Common myeloid progenitor, CD34-positive (primary cell): Measurements from ENCODE around the gene CSMD2.
A peak's percentile ranks its signal among the peaks of the same experiment; 100 is the strongest.

Experiments used
- CTCF ChIA-PET: fragments of 350-600 bp; sonication (Branson Sonifier 250); formaldehyde crosslinking; loops from one replicate; lab custom pipeline; 2021; ENCODE audit warnings: antibody characterized with exemption; lab: Charles Lee
- POLR2A ChIA-PET: fragments of 350-600 bp; sonication (Branson Sonifier 250); formaldehyde crosslinking; loops from one replicate; lab custom pipeline; 2021; ENCODE audit warnings: antibody characterized with exemption; lab: Charles Lee
- DNase-seq, 3 donors: peaks; one replicate each; pipeline versions ENCODE4 v3.0.0 to v3.0.0-alpha.2; 2013
- H3K27ac ChIP-seq, 2 experiments: 1 replicate in 1 of 2; 2 replicates in 1 of 2; pipeline ENCODE4 v1.7.0; 2013; ENCODE audit warnings: inconsistent platforms in 2 of 2, low read length in 2 of 2, mild to moderate bottlenecking in 2 of 2, low read depth in 1 of 2, moderate library complexity in 1 of 2; ENCODE audit not compliant: severe bottlenecking in 2 of 2, insufficient read depth in 1 of 2, poor library complexity in 1 of 2
- H3K27me3 ChIP-seq, 5 experiments: replicated peaks in 2 of 5; 1 replicate in 3 of 5; 2 replicates in 2 of 5; pipeline versions ENCODE4 v1.6.1 to v1.7.0; 2013; ENCODE audit warnings: low read length in 4 of 5, mild to moderate bottlenecking in 2 of 5, moderate library complexity in 2 of 5, inconsistent platforms in 1 of 5; ENCODE audit not compliant: insufficient read depth in 5 of 5, control insufficient read depth in 4 of 5
- H3K36me3 ChIP-seq, 4 experiments: 1 replicate in 2 of 4; 2 replicates in 2 of 4; pipeline versions ENCODE4 v1.6.1 to v1.7.0; 2013; ENCODE audit warnings: low read length in 3 of 4, control low read depth in 1 of 4, mild to moderate bottlenecking in 1 of 4; ENCODE audit not compliant: control insufficient read depth in 4 of 4, insufficient read depth in 4 of 4
- H3K4me1 ChIP-seq, 4 experiments: 1 replicate in 3 of 4; 2 replicates in 1 of 4; pipeline versions ENCODE4 v1.6.1 to v1.7.1; 2013; ENCODE audit warnings: low read length in 3 of 4, mild to moderate bottlenecking in 3 of 4, control low read depth in 1 of 4, inconsistent platforms in 1 of 4, moderate library complexity in 1 of 4; ENCODE audit not compliant: control insufficient read depth in 4 of 4, insufficient read depth in 4 of 4; ENCODE audit errors: control extremely low read depth in 1 of 4
- H3K4me3 ChIP-seq, 7 experiments: 1 replicate in 4 of 7; 2 replicates in 3 of 7; pipeline versions ENCODE4 v1.5.1 to v1.7.0; 2013; ENCODE audit warnings: mild to moderate bottlenecking in 7 of 7, low read length in 6 of 7, moderate library complexity in 6 of 7, inconsistent platforms in 2 of 7, low read depth in 2 of 7, control low read depth in 1 of 7; ENCODE audit not compliant: insufficient read depth in 4 of 7, control insufficient read depth in 1 of 7; ENCODE audit errors: extremely low read depth in 1 of 7
- H3K9me3 ChIP-seq, 5 experiments: 1 replicate in 4 of 5; 2 replicates in 1 of 5; pipeline versions ENCODE4 v1.6.1 to v1.7.1; 2013; ENCODE audit warnings: low read length in 4 of 5, mild to moderate bottlenecking in 2 of 5, inconsistent platforms in 1 of 5, low read depth in 1 of 5, moderate library complexity in 1 of 5; ENCODE audit not compliant: control insufficient read depth in 4 of 5, insufficient read depth in 2 of 5; ENCODE audit errors: control extremely low read depth in 1 of 5
- WGBS: methylation state at CpG from one replicate; pipeline ENCODE4 v1.1.5; 2013; ENCODE audit not compliant: insufficient coverage; 5-methylcytosine and 5-hydroxymethylcytosine counted together

Gene CSMD2

GRCh38 chr1:33719771-33720670, 445.0 kb downstream of the CSMD2 start:
- peak; percentile 44 to 77 (median 68) for DNase-seq
- 42% methylated on average over 6 of the region's 8 CpGs for WGBS
- no peak overlapping the region for H3K4me3 ChIP-seq
- ChIA-PET CTCF (interaction anchor here (0.9 to 1.2 kb wide), 2 partner anchors 16 to 20 kb away, joined by 3 to 4 read pairs; no protein-coding TSS in a partner anchor), POLR2A (no interaction called here)
- H3K4me1 ChIP-seq: peaks cover 0 to 21% (median 9%) of the 10 kb centered on the region in 4 experiments
- H3K9me3 ChIP-seq: no peaks in the 10 kb centered on the region
- H3K36me3 ChIP-seq: no peaks in the 10 kb centered on the region
- no peak overlapping the region for H3K27ac ChIP-seq
- no peaks in the 10 kb centered on the region for H3K27me3 ChIP-seq

- CTCF ChIA-PET: no interaction called here
- Histone ChIP-seq H3K9me3 (no peaks in the 10 kb centered on the region), H3K4me3 (no peak overlapping the region), H3K36me3 (no peaks in the 10 kb centered on the region), H3K27me3 (no peaks in the 10 kb centered on the region), H3K27ac (no peak overlapping the region), H3K4me1 (peaks cover 0 to 21% (median 9%) of the 10 kb centered on the region in 4 experiments)
- DNase-seq: no peak
- POLR2A ChIA-PET: no interaction called here
- WGBS: 100% methylated on average over 2 of the region's 4 CpGs
These were observed 445.7 kb downstream of the CSMD2 start for GRCh38 chr1:33719326-33719725.

DNA sequence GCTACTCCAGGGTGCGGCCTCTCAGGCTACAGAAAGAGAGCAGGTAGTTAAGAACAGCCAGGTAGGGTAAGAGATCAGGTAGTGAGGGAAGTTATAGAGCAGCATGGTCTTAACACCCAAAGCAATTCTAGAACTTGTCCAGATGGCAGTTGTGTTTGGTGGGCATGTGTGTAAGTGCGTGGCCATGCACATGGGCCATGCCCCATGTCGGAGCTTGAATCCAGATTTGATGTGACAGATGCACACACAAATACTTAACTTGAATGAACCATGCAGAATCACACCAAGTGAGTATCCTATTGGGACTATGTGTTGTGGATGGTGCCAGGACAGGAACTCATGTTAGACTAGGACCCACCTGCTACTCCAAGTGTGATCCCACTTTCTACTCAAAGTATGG, 446.8 kb downstream of the CSMD2 start:
- Histone ChIP-seq H3K9me3 (no peaks in the 10 kb centered on the region), H3K4me1 (peaks cover 0 to 21% (median 9%) of the 10 kb centered on the region in 4 experiments), H3K36me3 (no peaks in the 10 kb centered on the region), H3K27ac (no peak overlapping the region), H3K4me3 (no peak overlapping the region), H3K27me3 (no peaks in the 10 kb centered on the region)
- 100% methylated on average over 1 of the region's 3 CpGs for WGBS
- ChIA-PET POLR2A (no interaction called here), CTCF (interaction anchor here (0.9 kb wide), 1 partner anchor 10 kb away, joined by 3 read pairs; no protein-coding TSS in a partner anchor)
- no peak for DNase-seq

- CTCF ChIA-PET: interaction anchor here (0.9 to 1.2 kb wide), 2 partner anchors 9 to 11 kb away, joined by 3 read pairs; no protein-coding TSS in a partner anchor
- no peak overlapping the region for H3K4me3 ChIP-seq
- POLR2A ChIA-PET: no interaction called here
- DNase-seq: no peak
- no peak overlapping the region for H3K27ac ChIP-seq
- H3K9me3 ChIP-seq: no peaks in the 10 kb centered on the region
- H3K27me3 ChIP-seq: no peaks in the 10 kb centered on the region
- no peaks in the 10 kb centered on the region for H3K36me3 ChIP-seq
- 90% methylated on average over 3 of the region's 3 CpGs for WGBS
- H3K4me1 ChIP-seq: peaks cover 0 to 21% (median 9%) of the 10 kb centered on the region in 4 experiments
These were observed 447.9 kb downstream of the CSMD2 start for GRCh38 chr1:33716976-33717688.

GRCh38 chr1:33715195-33715811, 449.7 kb downstream of the CSMD2 start:
- DNase-seq: no peak
- CTCF ChIA-PET: no interaction called here
- WGBS: 98% methylated on average over 6 of the region's 7 CpGs
- Histone ChIP-seq H3K27ac (no peak overlapping the region), H3K4me1 (peaks cover 0 to 12% (median 5%) of the 10 kb centered on the region in 4 experiments), H3K4me3 (no peak overlapping the region), H3K27me3 (peaks cover 0 to 2% (median 0%) of the 10 kb centered on the region in 5 experiments), H3K36me3 (no peaks in the 10 kb centered on the region), H3K9me3 (no peaks in the 10 kb centered on the region)
- POLR2A ChIA-PET: no interaction called here

DNA sequence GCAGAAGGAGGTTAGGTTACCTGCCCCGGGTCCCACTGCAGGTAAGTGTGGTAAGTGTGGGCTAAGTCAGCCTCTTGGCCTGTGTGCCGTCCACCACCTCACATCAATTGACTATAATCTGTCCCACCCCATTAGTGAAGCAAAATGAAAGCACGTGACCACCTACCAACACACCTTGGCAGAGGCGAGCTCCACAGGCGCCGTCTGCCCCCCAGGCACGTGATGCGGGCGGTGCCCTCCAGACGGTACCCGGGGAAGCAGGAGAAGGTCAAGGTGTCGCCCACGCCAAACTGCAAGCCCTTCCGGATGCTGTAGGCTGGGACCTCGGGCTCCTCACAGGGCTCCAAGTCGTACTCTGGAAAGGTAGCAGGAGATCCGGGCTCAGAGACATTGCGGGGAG, 450.6 kb downstream of the CSMD2 start:
- Histone ChIP-seq H3K4me1 (peaks cover 0 to 3% (median under 1%) of the 10 kb centered on the region in 4 experiments), H3K36me3 (no peaks in the 10 kb centered on the region), H3K27ac (no peak overlapping the region), H3K4me3 (no peak overlapping the region), H3K27me3 (peaks cover 0 to 5% (median 2%) of the 10 kb centered on the region in 5 experiments), H3K9me3 (no peaks in the 10 kb centered on the region)
- WGBS: 96% methylated on average over 16 of the region's 18 CpGs
- POLR2A ChIA-PET: no interaction called here
- CTCF ChIA-PET: no interaction called here
- DNase-seq: no peak
